Measurements from ENCODE around the gene CCDC112. TPM values are rescaled to one million over a fixed set of nuclear protein-coding genes. Genes with fewer than 3 reads are reported as not detected.
A peak's percentile ranks its signal among the peaks of the same experiment; 100 is the strongest.
"Not testable (repeated sequence)": the region's sequence is repeated elsewhere in the genome, so short reads cannot be mapped to it uniquely, and the experiment has no call there.

The CCDC112 gene
- total RNA-seq, 2 experiments from 2014 or later = 2.0 TPM

DNA sequence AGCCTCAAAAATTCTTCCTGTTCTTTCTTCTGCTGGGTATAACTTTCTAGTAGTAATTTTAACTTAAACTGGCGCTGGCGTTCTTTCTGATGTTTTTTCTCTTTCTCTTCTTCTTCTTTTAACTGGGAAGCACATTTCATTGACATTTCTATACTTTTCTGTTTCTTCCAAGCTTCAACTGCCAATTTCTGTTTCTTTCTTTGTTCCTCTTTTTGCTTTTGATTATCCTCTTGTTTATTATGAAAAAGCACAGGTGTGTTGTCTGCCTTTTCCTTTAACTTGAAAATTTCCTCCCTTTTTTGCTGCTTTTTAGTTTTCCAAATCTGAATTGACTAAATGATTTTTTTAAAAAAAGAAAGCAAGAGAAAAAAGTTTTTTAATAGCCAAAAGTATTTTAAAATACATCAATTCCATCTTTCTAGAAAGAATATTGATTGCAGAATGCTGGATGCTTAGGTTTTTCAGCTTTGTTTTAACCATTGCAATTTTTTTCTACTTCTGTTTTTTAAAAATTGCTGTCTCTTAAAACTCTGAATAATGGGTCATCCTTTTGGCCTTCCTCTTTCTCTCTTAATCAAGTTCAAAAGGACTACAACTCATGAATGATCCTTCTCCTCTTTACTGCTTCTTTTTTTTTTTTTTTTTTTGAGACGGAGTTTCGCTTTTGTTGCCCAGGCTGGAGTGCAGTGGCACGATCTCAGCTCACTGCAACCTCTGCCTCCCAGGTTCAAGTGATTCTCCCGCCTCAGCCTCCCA lies 25.0 kb downstream of the CCDC112 start:
- Mint-ChIP-seq H3K4me3 (no peak overlapping the region), H3K9me3 (no peaks in the 10 kb centered on the region), H3K4me1 (no peaks in the 10 kb centered on the region), H3K27me3 (no peaks in the 10 kb centered on the region), H3K36me3 (ENCODE audit: low read depth) (no peaks in the 10 kb centered on the region), H3K27ac (no peak overlapping the region)
- ChIA-PET POLR2A (no interaction called here), CTCF (interaction anchor here (0.7 kb wide), 1 partner anchor 271 kb away, joined by 5 read pairs; no protein-coding TSS in a partner anchor)
- DNase-seq = no peak

DNA sequence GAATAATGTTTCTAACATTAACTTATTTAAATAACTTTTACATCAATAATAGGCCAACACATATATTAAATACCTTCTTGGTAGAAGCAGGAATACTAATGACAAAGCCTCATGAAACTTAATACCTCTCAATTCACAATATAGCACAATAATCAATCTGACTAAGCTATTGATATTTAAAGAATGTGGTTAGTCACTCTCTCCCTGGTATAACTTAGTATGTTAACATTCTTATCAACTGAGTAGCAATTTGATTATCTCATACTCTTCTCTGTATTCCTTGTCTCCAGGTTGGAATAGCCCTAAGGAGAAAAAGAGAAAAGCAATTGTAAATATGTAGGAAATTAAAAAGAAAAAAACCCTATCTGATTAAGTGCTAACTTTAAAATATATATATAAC lies 28.8 kb downstream of the CCDC112 start:
- peaks cover 8% of the 10 kb centered on the region for H3K4me1 Mint-ChIP-seq
- peaks cover 5% of the 10 kb centered on the region for H3K36me3 Mint-ChIP-seq (ENCODE audit: low read depth)
- no peak overlapping the region for H3K4me3 Mint-ChIP-seq
- ChIA-PET CTCF (no interaction called here), POLR2A (no interaction called here)
- no peak overlapping the region for H3K27ac Mint-ChIP-seq
- DNase-seq = no peak
- no peaks in the 10 kb centered on the region for H3K27me3 Mint-ChIP-seq
- no peaks in the 10 kb centered on the region for H3K9me3 Mint-ChIP-seq

DNA sequence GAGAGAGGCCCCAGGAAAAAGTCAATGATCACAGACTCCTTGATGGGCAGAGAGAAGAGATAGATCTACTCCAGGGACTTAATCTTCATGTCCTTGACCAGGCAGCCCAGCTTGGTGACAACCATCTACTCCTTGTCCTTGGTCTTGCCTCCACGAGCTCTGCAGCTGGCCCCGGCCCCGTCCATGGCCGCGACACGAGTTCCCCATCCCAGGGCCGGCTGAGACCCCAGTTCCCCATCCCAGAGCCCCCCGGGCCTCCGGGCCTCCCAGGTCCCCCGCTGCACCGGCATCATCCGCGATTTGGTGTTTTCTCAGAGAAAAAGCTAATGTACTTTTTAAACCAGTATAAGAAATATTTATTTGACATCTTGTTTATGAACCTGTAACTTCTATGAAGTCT lies 31.2 kb downstream of the CCDC112 start:
- DNase-seq = no peak
- H3K36me3 Mint-ChIP-seq (ENCODE audit: low read depth) = peaks cover 12% of the 10 kb centered on the region
- no peaks in the 10 kb centered on the region for H3K9me3 Mint-ChIP-seq
- ChIA-PET POLR2A (interaction anchor here (0.6 to 1.2 kb wide), 3 partner anchors 20 to 279 kb away, joined by 3 read pairs; partner anchors contain the start of gene FEM1C), CTCF (no interaction called here)
- no peaks in the 10 kb centered on the region for H3K27me3 Mint-ChIP-seq
- no peak overlapping the region for H3K4me3 Mint-ChIP-seq
- H3K4me1 Mint-ChIP-seq = peaks cover 25% of the 10 kb centered on the region
- no peak overlapping the region for H3K27ac Mint-ChIP-seq

DNA sequence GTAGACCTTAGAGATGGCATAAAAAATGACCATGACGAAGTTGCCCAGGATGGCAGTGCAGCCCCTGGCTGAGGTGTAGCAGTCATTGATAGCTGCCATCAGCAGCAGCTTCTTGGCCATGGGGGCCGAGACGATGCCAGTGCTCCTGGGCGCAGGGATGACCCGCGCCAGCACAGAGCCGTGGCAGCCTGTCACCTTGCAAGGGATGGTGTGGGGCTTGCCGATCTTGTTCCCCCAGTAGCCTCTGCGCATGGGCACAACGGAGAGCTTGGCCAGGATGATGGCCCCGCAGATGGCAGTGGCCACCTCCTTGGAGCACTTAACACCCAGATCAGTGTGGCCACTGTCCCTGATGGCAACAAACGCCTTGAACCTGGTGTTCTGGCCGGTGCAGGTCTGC lies 31.7 kb downstream of the CCDC112 start:
- POLR2A ChIA-PET = interaction anchor here (1.2 kb wide), 1 partner anchor 280 kb away, joined by 3 read pairs; the partner anchor contains the start of gene FEM1C
- peaks cover 29% of the 10 kb centered on the region for H3K4me1 Mint-ChIP-seq
- peaks cover 12% of the 10 kb centered on the region for H3K36me3 Mint-ChIP-seq (ENCODE audit: low read depth)
- no peak overlapping the region for H3K27ac Mint-ChIP-seq
- DNase-seq = no peak
- H3K27me3 Mint-ChIP-seq = no peaks in the 10 kb centered on the region
- CTCF ChIA-PET = no interaction called here
- H3K9me3 Mint-ChIP-seq = no peaks in the 10 kb centered on the region
- no peak overlapping the region for H3K4me3 Mint-ChIP-seq

DNA sequence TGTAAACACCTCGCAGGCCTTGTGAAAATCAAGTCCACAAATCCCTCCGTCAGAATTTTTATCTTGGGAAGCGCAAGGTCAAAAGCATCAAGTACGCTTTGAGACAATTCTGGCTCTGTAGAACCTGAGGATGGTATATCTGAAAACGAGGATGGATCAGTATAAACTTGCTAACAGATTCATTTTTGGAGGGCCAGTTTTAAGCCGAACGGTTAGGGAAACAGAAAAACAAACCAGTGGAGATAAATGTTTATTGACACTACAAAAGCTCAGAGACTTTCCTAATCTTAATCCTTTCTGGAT lies 33.4 kb downstream of the CCDC112 start:
- Mint-ChIP-seq H3K27ac (peak overlapping the region; percentile 90), H3K27me3 (no peaks in the 10 kb centered on the region), H3K4me1 (peaks cover 35% of the 10 kb centered on the region), H3K36me3 (ENCODE audit: low read depth) (peaks cover 12% of the 10 kb centered on the region), H3K9me3 (no peaks in the 10 kb centered on the region), H3K4me3 (peak overlapping the region; percentile 98)
- POLR2A ChIA-PET = interaction anchor here (2.3 kb wide), 1 partner anchor 34 kb away, joined by 17 read pairs; the partner anchor contains the start of gene CCDC112
- CTCF ChIA-PET = interaction anchor here (1.1 kb wide), 1 partner anchor 93 kb away, joined by 3 read pairs; the partner anchor contains the start of gene TRIM36
- no peak for DNase-seq

DNA sequence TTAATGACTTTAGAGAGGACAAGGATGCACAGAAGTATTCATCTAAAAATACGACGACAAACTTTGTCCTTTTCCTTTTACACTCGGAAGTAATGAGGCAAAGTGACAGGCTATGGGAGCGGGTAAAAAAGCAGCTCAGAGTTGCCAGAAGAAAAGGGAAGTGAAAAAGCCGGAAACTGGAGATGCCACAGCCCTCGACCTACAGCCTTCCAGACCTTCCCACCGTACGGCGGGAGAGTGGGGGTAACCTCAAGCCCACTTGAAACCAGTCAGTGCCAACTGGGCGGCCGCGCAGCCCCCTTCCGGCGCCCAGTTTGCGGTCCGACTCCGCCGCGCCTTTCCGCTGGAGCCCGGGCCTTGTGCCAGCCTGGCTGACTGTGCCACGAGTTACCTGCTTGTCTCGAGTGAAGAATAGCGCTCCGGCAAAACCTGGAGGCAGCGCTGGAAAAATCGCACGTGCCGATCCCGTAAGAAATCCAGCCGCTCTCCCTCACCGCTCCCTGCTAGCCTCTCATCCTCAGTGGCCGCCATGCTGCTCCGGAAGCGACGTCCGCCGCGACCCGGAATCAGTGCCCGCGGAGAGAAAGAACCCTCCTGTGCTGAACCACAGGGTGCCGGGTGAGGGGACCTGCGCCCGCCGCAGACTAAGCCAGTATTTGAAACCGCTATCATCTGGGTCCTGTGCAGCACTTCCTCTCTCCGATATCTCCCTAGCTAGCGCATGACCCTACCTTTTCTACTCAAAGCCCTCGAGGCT lies 34.0 kb downstream of the CCDC112 start, which contains the start of gene PGGT1B:
TSS of gene PGGT1B (minus strand) at position 557 of the 757 bp plus-strand sequence. CDS start at position 531, 26 bp downstream.
- H3K27ac Mint-ChIP-seq = peak within 1 kb of the TSS; percentile 90
- ChIA-PET POLR2A (interaction anchor here (0.6 to 2.3 kb wide), 8 partner anchors 15 to 578 kb away, joined by 3 to 17 read pairs (median 4); partner anchors contain the start of genes CCDC112 and FEM1C), CTCF (interaction anchor here (0.6 to 2.1 kb wide), 5 partner anchors 11 to 806 kb away, joined by 3 to 7 read pairs (median 4); partner anchors contain the start of gene TICAM2)
- peak within 1 kb of the TSS; percentile 98 for H3K4me3 Mint-ChIP-seq
- no peaks in the 10 kb centered on the region for H3K9me3 Mint-ChIP-seq
- no peaks in the 10 kb centered on the region for H3K27me3 Mint-ChIP-seq
- H3K36me3 Mint-ChIP-seq (ENCODE audit: low read depth) = peaks cover 12% of the 10 kb centered on the region
- H3K4me1 Mint-ChIP-seq = peaks cover 35% of the 10 kb centered on the region
- peak; percentile 78 for DNase-seq

DNA sequence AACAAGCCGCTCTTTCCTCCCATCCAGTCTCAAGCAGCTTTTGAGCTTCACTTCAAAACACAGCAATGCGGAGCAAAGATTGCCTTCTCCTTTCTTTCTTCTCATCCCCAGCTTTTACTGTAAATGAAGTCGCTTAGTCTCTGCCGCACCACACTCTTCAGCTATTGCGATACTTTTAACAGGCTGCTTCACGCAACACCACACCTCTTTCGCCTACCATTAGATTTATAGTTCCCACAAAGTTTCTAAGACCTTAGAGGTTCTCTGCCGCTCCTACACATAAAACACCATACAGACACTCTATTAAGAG lies 34.5 kb downstream of the CCDC112 start:
- DNase-seq = no peak
- Mint-ChIP-seq H3K27ac (peak overlapping the region; percentile 90), H3K27me3 (no peaks in the 10 kb centered on the region), H3K4me3 (peak overlapping the region; percentile 98), H3K9me3 (no peaks in the 10 kb centered on the region), H3K36me3 (ENCODE audit: low read depth) (peaks cover 13% of the 10 kb centered on the region), H3K4me1 (peaks cover 36% of the 10 kb centered on the region)
- ChIA-PET CTCF (interaction anchor here (0.6 to 2.1 kb wide), 6 partner anchors 10 to 806 kb away, joined by 3 to 7 read pairs (median 4); partner anchors contain the start of gene TICAM2), POLR2A (interaction anchor here (0.6 to 2.3 kb wide), 8 partner anchors 15 to 578 kb away, joined by 3 to 17 read pairs (median 4); partner anchors contain the start of genes CCDC112 and FEM1C)

DNA sequence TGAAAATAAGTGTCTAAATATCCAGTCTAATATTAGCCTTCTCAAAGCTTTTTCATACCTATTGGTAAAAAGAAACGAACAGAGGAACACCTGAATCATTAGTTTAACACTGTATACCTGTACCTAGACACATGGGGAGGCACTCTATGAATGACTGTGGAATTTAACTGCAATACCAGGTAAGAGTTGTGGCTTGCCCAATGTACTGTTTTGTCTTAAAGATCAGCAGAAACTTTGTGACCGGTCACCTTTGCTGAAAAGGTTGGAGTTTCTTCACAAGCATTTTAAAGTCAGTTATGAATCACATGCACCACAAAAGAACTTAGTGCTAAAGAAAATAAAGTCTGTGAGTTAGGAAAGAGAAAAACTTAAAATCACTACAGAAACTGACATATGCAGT lies 36.2 kb downstream of the CCDC112 start:
- DNase-seq = no peak
- no peaks in the 10 kb centered on the region for H3K27me3 Mint-ChIP-seq
- H3K4me3 Mint-ChIP-seq = no peak overlapping the region
- H3K27ac Mint-ChIP-seq = no peak overlapping the region
- CTCF ChIA-PET = interaction anchor here (1.2 kb wide), 1 partner anchor 9 kb away, joined by 3 read pairs; no protein-coding TSS in a partner anchor
- H3K4me1 Mint-ChIP-seq = peaks cover 37% of the 10 kb centered on the region
- H3K9me3 Mint-ChIP-seq = no peaks in the 10 kb centered on the region
- POLR2A ChIA-PET = interaction anchor here (1.0 kb wide), 1 partner anchor 8 kb away, joined by 3 read pairs; no protein-coding TSS in a partner anchor
- H3K36me3 Mint-ChIP-seq (ENCODE audit: low read depth) = peaks cover 20% of the 10 kb centered on the region

DNA sequence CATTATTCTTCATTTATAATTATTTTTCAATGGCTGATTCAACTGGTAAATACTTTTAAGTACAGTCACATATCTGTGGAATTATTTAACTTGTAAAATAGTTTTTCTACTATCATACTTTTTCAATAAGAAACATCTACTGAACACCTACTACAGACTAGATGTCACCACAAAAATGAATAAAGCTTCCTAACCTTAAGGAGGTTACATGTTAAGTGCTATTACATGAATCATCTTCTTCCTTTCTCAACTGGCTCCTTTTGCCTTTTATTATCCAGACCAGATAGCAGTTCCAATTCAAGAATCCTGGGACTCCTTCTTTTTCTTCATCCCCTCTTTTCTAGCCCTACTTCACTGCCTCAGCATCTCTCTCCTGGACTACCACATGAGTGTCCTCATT lies 38.5 kb downstream of the CCDC112 start:
- peaks cover 32% of the 10 kb centered on the region for H3K4me1 Mint-ChIP-seq
- ChIA-PET CTCF (no interaction called here), POLR2A (no interaction called here)
- peaks cover 21% of the 10 kb centered on the region for H3K36me3 Mint-ChIP-seq (ENCODE audit: low read depth)
- no peak for DNase-seq
- H3K9me3 Mint-ChIP-seq = no peaks in the 10 kb centered on the region
- no peak overlapping the region for H3K4me3 Mint-ChIP-seq
- H3K27ac Mint-ChIP-seq = no peak overlapping the region
- no peaks in the 10 kb centered on the region for H3K27me3 Mint-ChIP-seq

DNA sequence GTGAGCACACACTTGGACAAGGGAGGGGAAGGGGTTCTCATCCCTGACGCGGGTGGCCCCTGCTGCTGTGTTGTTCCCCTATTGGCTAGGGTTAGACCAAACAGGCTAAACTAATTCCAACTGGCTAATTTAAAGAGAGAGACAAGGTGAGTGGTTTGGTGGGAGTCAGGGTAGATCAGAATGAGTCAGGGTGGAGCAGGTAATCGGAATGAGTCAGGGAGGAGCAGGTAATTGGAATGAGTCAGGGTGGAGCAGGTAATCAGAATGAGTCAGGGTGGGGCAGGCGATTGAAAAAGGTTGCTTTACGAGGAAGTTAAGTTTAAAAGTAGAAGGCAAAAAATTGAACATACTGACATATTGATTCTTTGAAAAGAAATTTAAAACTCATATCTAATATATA lies 47.1 kb downstream of the CCDC112 start:
- Mint-ChIP-seq H3K4me1 (peaks cover 11% of the 10 kb centered on the region), H3K36me3 (ENCODE audit: low read depth) (peaks cover 16% of the 10 kb centered on the region)
- H3K27me3 Mint-ChIP-seq, H3K9me3 Mint-ChIP-seq, H3K27ac Mint-ChIP-seq, DNase-seq, POLR2A ChIA-PET, H3K4me3 Mint-ChIP-seq: not testable (repeated sequence)
- CTCF ChIA-PET = interaction anchor here (5.3 kb wide), 1 partner anchor 152 kb away, joined by 52 read pairs; no protein-coding TSS in a partner anchor

DNA sequence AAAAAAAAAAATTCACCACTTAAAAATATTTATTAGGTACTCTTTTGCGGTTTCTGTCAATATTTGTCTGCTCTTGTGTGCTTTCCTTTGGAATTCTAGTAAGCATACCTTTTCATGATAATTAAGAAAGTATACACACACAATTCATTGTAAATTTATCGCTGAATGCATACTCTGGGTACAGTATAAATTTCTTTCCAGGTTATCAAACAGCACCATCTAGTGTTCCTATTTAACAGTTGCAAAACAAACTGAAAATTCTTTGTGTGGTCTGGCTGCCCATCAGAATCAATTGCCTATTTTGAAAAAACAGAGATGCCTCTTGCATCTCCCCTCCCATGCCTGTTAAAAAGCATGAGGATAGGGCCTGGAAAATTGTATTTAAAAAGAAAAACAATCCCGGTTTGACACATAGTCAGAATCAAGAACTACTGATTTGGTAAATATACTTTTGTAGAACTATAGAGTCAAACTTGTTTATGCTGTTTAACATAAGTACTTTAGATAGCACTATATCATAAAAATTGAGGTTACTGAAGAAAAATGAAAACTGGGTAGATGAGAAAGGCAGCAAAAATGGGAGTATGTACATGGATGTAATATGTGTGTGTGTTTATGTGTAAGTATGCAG lies 50.0 kb downstream of the CCDC112 start:
- POLR2A ChIA-PET = interaction anchor here (1.7 kb wide), 1 partner anchor 16 kb away, joined by 4 read pairs; the partner anchor contains the start of gene PGGT1B
- Mint-ChIP-seq H3K36me3 (ENCODE audit: low read depth) (peaks cover 15% of the 10 kb centered on the region), H3K27ac (no peak overlapping the region), H3K27me3 (no peaks in the 10 kb centered on the region), H3K4me3 (no peak overlapping the region), H3K4me1 (peaks cover 17% of the 10 kb centered on the region), H3K9me3 (no peaks in the 10 kb centered on the region)
- CTCF ChIA-PET = interaction anchor here (1.0 to 5.3 kb wide), 6 partner anchors 15 to 1634 kb away, joined by 3 to 52 read pairs (median 4); no protein-coding TSS in a partner anchor
- no peak for DNase-seq

DNA sequence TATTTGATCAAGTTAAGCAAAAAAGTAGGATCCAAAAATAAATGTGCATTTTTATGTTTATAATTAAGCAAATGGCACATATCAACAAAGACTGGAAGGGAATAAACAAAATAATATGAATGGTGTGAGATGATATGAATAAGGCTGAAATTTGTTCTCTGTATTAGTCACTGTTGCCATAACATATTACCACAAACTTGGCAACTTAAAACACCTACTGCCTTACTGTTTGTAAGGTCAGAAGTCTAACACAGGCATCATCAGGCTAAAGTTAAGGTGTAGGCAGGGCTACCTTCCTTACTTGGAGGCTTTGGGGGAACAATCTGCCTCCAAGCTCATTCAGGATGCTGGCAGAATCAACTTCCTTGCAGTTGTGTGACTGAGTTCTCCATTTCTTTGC lies 53.0 kb downstream of the CCDC112 start:
- no peak overlapping the region for H3K27ac Mint-ChIP-seq
- POLR2A ChIA-PET = interaction anchor here (0.6 to 1.0 kb wide), 2 partner anchors 16 to 19 kb away, joined by 3 read pairs; no protein-coding TSS in a partner anchor
- DNase-seq = no peak
- H3K9me3 Mint-ChIP-seq = no peaks in the 10 kb centered on the region
- H3K4me1 Mint-ChIP-seq = peaks cover 6% of the 10 kb centered on the region
- H3K36me3 Mint-ChIP-seq (ENCODE audit: low read depth) = peaks cover 15% of the 10 kb centered on the region
- CTCF ChIA-PET = interaction anchor here (2.6 kb wide), 1 partner anchor 145 kb away, joined by 8 read pairs; no protein-coding TSS in a partner anchor
- no peaks in the 10 kb centered on the region for H3K27me3 Mint-ChIP-seq
- H3K4me3 Mint-ChIP-seq = no peak overlapping the region

Measured in activated CD4-positive, alpha-beta memory T cell treated with anti-CD3 and anti-CD28 coated beads, Interleukin-2, amount 10 ng/mL, durations not matched to agents 7 days and 5 days (primary cell).